Rectal smooth muscle tissue (tissue), 1 donor: ENCODE data around the gene JPH3.
"Not testable (repeated sequence)": the region's sequence is repeated elsewhere in the genome, so short reads cannot be mapped to it uniquely, and the experiment has no call there.

ENCODE experiments used
- H3K27ac ChIP-seq: one replicate; pipeline ENCODE4 v1.7.0; 2013; ENCODE audit warnings: low read depth, low read length, inconsistent platforms
- H3K27me3 ChIP-seq: one replicate; pipeline ENCODE4 v1.7.0; 2013; ENCODE audit warnings: low read length; ENCODE audit not compliant: control insufficient read depth, insufficient read depth
- H3K36me3 ChIP-seq: one replicate; pipeline ENCODE4 v1.7.0; 2013; ENCODE audit warnings: low read length; ENCODE audit not compliant: control insufficient read depth, insufficient read depth
- H3K4me1 ChIP-seq: one replicate; pipeline ENCODE4 v1.7.0; 2013; ENCODE audit warnings: low read length; ENCODE audit not compliant: control insufficient read depth, insufficient read depth
- H3K4me3 ChIP-seq: one replicate; pipeline ENCODE4 v1.7.0; 2013; ENCODE audit warnings: low read length
- H3K9ac ChIP-seq: one replicate; pipeline ENCODE4 v1.7.0; 2013; ENCODE audit warnings: low read length

JPH3 gene

GRCh38 chr16:87715231-87715630 is 112.9 kb downstream of the JPH3 start:
- H3K4me1 ChIP-seq = no peaks in the 10 kb centered on the region
- no peak overlapping the region for H3K9ac ChIP-seq
- H3K27ac ChIP-seq = no peak overlapping the region
- H3K27me3 ChIP-seq = no peaks in the 10 kb centered on the region
- peaks cover 3% of the 10 kb centered on the region for H3K36me3 ChIP-seq
- no peak overlapping the region for H3K4me3 ChIP-seq

GRCh38 chr16:87715658-87716057 is 113.3 kb downstream of the JPH3 start:
- Histone ChIP-seq H3K9ac (no peak overlapping the region), H3K4me3 (no peak overlapping the region), H3K4me1 (no peaks in the 10 kb centered on the region), H3K27ac (no peak overlapping the region), H3K27me3 (no peaks in the 10 kb centered on the region), H3K36me3 (peaks cover 5% of the 10 kb centered on the region)

DNA sequence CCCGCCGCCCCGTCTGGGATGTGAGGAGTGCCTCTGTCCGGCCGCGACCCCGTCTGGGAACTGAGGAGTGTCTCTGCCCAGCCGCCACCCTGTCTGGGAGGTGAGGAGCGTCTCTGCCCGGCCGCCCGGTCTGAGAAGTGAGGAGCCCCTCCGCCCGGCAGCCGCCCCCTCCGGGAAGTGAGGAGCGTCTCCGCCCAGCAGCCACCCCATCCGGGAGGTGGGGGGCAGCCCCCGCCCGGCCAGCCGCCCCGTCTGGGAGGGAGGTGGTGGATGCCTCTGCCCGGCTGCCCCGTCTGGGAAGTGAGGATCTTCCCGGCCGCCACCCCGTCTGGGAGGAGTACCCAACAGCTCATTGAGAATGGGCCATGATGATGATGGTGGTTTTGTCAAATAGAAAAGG is 116.5 kb downstream of the JPH3 start:
- H3K4me1 ChIP-seq, H3K27ac ChIP-seq, H3K4me3 ChIP-seq, H3K27me3 ChIP-seq, H3K9ac ChIP-seq, H3K36me3 ChIP-seq: not testable (repeated sequence)

DNA sequence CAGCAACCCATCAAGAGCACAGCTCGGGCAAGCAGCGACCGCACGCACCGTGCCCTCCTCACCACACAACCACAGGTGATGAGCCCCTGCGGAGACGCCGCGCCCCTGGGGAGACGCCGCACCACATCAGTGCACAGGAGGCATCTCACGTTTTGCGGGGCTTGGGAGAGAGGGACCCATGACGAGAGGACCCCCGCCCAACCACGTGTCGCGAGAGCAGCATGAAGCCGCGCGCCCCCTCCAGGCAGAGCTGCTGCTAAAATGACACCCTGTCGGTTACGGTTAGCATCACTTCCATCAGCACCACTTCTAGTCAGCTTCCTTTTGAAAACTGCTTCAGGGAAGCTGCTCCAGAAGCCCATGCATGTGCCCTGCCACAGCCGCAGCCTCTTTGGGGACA is 118.1 kb downstream of the JPH3 start:
- peaks cover 5% of the 10 kb centered on the region for H3K36me3 ChIP-seq
- H3K4me1 ChIP-seq = no peaks in the 10 kb centered on the region
- H3K4me3 ChIP-seq = no peak overlapping the region
- H3K27ac ChIP-seq = no peak overlapping the region
- H3K27me3 ChIP-seq = no peaks in the 10 kb centered on the region
- no peak overlapping the region for H3K9ac ChIP-seq

GRCh38 chr16:87721622-87722585 is 119.6 kb downstream of the JPH3 start:
- Histone ChIP-seq H3K4me3 (no peak overlapping the region), H3K36me3 (peaks cover 5% of the 10 kb centered on the region), H3K27me3 (no peaks in the 10 kb centered on the region), H3K27ac (no peak overlapping the region), H3K4me1 (no peaks in the 10 kb centered on the region), H3K9ac (no peak overlapping the region)

GRCh38 chr16:87722590-87723225 is 120.4 kb downstream of the JPH3 start:
- Histone ChIP-seq H3K36me3 (peaks cover 10% of the 10 kb centered on the region), H3K4me1 (no peaks in the 10 kb centered on the region), H3K4me3 (no peak overlapping the region), H3K9ac (no peak overlapping the region), H3K27ac (no peak overlapping the region), H3K27me3 (no peaks in the 10 kb centered on the region)

DNA sequence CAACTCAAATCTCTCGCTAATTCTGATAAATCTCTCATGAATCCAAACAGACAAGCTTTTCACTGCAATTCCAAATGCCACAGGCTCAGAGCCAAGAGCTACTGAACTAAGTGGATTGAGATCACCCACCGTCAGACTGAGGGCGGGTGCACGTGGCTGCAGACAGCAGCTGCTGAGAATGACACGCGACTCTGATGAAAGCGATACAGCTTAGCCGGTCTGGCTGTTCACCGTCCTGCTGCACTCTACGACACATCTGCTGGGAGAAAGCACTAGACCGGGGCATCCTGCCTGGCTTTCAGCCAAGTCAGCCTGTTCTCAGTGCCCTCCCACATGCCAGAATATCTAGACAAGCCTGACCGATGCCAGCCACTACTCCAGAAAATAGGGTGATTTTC is 120.9 kb downstream of the JPH3 start:
- Histone ChIP-seq H3K4me1 (no peaks in the 10 kb centered on the region), H3K9ac (no peak overlapping the region), H3K27me3 (no peaks in the 10 kb centered on the region), H3K36me3 (peaks cover 13% of the 10 kb centered on the region), H3K27ac (no peak overlapping the region), H3K4me3 (no peak overlapping the region)

GRCh38 chr16:87724490-87725291 is 122.4 kb downstream of the JPH3 start:
- peaks cover 18% of the 10 kb centered on the region for H3K36me3 ChIP-seq
- no peaks in the 10 kb centered on the region for H3K27me3 ChIP-seq
- no peaks in the 10 kb centered on the region for H3K4me1 ChIP-seq
- H3K9ac ChIP-seq = no peak overlapping the region
- H3K4me3 ChIP-seq = no peak overlapping the region
- H3K27ac ChIP-seq = no peak overlapping the region

- Histone ChIP-seq H3K4me3 (no peak overlapping the region), H3K9ac (no peak overlapping the region), H3K36me3 (peaks cover 16% of the 10 kb centered on the region), H3K27ac (no peak overlapping the region), H3K27me3 (no peaks in the 10 kb centered on the region), H3K4me1 (no peaks in the 10 kb centered on the region)
Observed at GRCh38 chr16:87725596-87726235, 123.4 kb downstream of the JPH3 start.

DNA sequence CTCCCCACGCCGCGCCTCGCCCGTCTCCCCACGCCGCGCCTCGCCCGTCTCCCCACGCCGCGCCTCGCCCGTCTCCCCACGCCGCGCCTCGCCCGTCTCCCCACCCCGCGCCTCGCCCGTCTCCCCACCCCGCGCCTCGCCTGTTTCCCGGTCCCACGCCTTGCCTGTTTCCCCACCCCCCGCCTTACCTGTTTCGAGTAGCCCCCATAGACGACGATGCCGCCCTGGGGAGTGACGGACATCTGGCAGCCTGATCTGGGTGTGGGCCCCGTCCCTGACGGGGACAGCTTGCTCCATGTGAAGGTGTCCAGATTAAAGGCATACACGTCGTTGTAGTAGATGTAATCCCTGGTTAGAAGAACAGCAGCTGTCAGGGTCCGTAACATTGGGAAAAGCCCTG is 124.3 kb downstream of the JPH3 start:
- H3K4me1 ChIP-seq, H3K27me3 ChIP-seq, H3K9ac ChIP-seq, H3K4me3 ChIP-seq, H3K27ac ChIP-seq: not testable (repeated sequence)
- peaks cover 18% of the 10 kb centered on the region for H3K36me3 ChIP-seq

GRCh38 chr16:87727346-87727745 is 125.0 kb downstream of the JPH3 start:
- H3K4me3 ChIP-seq = no peak overlapping the region
- no peaks in the 10 kb centered on the region for H3K27me3 ChIP-seq
- no peaks in the 10 kb centered on the region for H3K4me1 ChIP-seq
- H3K27ac ChIP-seq = no peak overlapping the region
- no peak overlapping the region for H3K9ac ChIP-seq
- peaks cover 19% of the 10 kb centered on the region for H3K36me3 ChIP-seq

- no peak overlapping the region for H3K27ac ChIP-seq
- no peak overlapping the region for H3K9ac ChIP-seq
- no peaks in the 10 kb centered on the region for H3K4me1 ChIP-seq
- H3K36me3 ChIP-seq = peaks cover 19% of the 10 kb centered on the region
- H3K27me3 ChIP-seq = no peaks in the 10 kb centered on the region
- H3K4me3 ChIP-seq = no peak overlapping the region
Observed at GRCh38 chr16:87728026-87728425, 125.7 kb downstream of the JPH3 start.
